Kidney tubule cell (primary cell): ENCODE measurements around the gene CISH.

Experiments used
- DNase-seq: peaks from one replicate; pipeline ENCODE4 v3.0.0-alpha.2; 2018; ENCODE audit warnings: low spot score

CISH gene

DNA sequence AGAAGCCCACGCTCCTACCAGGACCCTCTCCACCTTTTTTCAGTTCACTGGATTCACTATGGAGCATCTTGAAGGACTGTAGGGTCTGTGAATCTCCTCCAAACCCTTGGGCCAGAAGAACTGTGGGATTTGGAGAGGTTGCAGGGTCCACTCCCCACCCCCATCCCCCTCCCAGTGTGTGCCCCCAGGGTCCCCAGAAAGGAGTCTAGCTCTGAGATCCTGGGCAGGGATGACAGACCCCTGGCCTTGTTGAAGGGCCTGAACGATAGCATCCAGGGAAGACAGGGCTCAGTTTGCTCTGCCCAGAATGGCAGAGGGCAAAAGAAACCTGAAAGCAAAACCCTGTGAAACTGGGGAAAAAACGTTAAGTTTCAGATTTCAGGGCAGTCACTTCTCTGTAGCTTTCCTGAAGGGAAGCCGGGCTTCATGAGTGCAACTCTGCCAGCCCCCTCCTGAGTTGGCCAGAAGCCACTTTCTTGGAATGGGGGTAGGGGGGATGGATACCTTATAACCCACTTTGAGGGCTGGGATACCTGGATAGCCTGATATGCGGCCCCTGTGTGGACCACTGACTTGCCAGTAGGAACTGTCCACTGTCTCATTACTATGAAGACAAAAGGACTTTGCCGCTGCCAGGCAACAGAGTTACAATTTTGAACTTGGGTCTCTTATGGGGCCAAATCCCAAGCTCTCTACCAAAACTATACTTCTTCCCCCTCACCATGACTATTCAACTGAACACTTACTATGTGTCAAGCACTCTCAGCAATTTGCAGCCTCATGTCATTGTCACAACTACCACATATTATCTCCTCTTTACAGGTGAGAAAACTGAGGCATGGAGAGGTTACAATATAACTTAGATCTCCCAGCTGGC is 1.6 kb upstream of the CISH start:
- no peak for DNase-seq

DNA sequence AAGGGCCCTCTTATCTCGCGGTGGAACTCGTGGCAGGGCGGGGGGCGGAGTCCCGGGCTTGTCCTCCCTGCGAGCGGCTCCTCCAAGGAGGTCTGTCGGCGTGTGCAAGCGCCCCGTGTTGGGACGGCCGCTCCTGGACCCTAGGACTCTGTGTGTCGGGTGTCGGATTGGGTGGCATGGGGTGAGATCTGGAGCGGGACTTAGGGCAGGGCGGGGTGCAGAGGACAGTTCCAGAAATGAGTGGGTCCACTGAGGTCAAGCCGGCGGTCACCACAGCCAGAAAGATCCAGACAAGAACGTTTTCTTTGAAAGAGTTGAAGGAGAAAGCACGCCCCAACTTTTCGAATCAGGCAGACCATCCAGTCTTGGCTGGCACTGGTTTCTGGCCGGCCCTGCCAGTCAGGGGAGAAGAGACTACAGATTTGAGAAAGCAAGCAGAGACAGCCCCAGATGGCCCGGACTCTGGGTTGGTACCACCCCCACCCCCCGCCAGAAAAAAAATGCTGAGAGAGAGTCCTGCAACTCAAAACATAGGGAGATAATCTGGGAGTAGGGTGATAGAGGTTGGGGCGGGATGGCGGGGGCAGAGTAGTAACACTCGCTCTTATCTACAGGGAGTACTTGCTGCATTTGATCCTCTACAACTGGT is 784 bp upstream of the CISH start:
- no peak for DNase-seq

DNA sequence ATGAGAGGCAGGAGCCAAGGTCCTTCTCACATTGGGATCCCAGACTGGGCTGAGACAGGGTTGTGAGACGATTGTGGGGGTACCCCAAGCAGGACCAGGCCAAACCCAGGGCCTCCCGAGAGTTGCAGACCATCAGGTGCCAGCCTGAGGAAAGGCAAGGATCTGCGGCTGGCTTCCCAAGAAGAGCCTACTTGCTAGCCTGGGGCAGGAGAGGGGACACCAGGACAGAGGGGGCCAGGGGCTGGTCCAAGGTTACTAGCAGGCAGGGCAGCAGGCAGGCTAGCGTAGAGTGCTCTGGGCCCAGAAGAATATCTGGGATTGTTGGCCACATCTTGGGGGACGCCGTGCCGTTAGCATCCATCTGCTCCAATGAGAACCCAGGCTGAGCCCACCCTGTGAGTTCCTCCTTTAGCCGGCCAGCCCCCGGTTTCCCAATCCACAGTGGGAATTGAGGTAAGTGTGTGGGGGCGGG is 546 bp downstream of the CISH start:
- DNase-seq = no peak

DNA sequence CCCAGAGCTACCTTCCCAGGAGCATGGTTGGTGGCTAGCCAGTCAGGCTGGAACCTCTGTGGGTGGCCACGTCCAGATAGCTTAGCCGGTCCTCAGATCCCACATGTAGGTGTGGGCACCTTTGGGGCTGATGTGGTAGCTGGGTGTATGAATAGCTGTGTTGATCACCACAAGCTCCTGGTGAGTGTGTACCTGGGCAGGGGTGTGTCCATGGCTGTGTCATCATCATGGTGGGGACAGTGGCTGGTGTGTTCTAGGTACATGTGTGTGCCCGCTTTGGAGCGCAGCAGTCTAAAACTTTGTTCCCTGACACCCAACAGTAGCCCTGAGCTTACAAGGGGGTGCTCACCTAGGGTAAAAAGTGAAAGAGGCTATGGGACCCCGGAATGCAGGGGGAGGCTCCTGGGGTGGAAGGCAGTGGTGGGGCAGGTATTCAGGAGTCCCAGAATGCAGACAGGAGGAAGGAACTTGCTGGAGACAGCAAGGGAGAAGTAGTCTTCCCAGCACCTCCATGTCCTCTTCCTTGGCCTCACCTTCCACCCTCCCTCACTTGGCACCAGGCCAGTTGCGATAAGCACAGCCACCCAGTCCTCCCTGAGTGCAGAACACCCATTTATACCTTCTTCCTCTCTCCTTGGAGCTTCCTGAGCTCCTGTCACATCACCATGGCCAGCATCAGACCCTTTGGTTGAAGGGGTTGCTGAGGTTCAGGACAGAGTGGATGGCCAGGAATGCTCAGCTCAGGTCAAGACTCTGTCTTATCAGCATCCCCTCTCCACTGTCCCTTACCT is 1.2 kb downstream of the CISH start:
- peak; percentile 35 for DNase-seq

DNA sequence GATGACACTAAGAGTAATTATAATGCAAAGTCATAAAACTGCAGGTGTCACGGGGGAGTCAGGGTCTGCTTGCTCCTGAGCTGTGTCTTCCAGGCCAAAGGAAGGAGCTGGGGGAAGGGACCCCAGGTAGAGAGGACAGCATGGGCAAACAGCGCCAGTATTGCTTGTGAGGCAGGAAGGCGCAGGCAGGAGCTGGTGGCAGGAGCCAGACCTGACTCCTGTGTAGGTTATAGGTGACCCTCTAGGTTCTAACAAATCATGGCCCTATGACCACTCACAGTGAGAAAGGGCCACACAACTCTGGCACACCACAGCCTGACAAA is 1.9 kb downstream of the CISH start:
- no peak for DNase-seq

DNA sequence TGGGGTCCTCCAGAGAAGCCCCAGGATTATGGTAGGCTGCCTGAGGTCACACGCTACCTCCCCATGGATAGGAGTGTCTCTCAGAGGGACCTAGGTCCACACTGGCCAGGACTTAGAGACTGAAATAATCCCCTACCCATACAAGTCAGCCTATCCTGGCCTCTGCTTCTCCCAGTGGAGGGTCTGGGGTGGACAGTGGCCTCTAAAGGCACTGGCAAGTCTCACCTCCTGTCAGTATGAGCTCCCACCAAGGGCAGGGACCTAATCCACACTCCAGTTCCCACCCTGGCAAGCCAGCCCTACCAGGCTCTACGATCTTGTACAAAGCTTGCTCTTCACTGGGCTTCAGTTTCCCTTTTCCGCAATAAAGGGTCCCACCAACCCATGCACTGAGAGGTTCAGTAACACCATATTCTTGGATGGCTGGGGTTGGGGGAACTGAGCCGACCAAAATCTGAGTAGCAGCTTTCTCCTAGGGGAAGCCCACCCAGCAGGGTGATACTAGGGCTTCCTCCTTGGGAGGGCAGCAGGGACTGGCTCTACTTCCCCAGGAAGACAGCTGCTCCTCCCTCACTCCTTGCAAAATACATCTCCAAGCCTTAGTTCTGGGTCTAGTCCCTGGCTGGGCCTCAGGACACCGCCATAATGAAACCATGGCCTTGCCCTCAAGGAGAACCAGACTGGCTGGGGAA is 2.4 kb downstream of the CISH start:
- DNase-seq = no peak

DNA sequence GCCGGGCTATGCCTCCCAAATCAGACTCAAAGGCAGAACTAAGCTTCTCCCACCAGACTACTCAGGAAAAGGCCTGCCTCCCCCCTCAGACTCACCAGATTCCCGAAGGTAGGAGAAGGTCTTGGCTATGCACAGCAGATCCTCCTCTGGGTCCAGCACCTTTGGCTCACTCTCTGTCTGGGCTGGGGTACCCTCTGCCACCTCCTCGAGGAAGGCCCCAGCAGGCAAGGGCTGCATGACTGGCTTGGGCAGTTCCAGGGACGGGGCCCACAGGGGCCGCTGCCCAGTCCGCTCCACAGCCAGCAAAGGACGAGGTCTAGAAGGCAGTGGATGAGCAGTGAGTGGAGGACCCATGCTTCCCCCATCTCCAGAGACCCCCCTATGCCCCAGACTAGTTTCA is 3.3 kb downstream of the CISH start:
- DNase-seq = no peak

DNA sequence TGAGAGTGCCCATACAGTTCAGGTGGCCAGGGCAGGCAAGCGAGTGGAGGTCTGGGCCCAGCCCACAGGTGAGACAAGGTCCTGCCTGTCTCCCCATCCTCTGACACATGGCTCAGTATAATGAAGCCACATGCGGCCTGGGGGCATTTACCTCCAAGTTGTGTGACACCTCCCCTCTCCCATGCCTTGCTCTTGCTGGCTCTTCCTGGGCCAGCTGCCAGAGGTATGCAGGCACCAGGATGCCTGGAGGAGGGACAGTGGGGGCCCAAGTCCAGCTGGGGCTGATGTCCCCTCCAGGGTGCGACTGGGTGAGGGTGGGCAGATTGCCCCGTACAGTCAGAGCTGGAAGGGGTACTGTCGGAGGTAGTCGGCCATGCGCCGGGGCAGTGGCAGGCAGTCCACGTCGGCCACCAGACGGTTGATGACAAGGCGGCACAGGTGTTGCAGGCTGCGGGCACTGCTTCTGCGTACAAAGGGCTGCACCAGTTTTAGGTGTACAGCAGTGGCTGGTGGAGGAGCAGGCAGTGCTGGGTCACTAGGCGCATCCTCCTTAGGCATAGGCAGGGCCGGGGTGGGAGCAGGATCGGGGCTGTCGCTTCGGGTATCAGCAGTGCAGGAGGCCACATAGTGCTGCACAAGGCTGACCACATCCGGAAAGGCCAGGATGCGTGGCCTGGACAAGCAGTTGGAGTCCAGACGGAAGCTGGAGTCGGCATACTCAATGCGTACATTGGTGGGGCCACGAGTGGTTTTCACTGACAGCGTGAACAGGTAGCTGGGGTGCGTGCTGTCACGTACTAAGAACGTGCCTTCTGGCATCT is 4.1 kb downstream of the CISH start:
- DNase-seq = peak; percentile 48

DNA sequence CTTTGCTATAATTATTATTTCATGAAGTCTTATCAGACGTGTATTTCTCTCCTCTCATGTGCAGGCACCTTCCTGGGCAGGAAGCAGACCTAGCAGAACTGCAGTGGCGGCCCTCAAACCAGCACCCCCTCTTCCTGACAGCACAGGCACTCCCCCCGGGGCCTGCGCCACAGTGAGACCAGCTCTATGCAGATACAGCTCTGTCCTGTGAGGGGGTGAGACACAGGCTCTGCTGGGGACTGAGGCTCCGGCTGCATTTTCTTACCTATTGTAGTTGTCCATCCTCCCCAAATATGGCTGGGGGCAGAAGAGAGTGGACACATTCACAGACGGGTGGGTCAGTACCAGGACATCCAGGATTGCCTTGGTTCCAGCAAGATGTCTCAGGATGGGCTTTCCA is 5.0 kb downstream of the CISH start:
- no peak for DNase-seq

DNA sequence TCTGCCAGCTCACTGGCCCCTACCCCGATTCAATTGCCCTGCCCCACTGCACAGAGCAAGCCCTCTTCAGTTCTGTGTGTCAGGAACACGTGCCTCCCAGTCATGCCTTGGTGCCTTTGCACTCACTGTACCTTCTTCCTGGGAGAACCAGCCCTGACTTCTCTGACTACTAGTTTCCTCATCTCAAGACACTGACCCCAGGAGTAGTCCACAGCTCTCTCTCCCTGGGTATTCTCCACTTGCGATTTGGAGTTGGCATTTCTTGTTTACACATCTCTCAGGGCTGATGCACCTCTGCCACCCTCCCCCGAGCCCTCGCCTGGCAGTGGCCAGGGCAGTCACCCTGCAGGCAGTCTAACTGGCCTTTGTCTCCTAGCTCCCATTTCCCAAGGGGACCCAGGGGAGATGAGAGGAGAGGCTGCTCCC is 5.7 kb downstream of the CISH start:
- peak; percentile 94 for DNase-seq

DNA sequence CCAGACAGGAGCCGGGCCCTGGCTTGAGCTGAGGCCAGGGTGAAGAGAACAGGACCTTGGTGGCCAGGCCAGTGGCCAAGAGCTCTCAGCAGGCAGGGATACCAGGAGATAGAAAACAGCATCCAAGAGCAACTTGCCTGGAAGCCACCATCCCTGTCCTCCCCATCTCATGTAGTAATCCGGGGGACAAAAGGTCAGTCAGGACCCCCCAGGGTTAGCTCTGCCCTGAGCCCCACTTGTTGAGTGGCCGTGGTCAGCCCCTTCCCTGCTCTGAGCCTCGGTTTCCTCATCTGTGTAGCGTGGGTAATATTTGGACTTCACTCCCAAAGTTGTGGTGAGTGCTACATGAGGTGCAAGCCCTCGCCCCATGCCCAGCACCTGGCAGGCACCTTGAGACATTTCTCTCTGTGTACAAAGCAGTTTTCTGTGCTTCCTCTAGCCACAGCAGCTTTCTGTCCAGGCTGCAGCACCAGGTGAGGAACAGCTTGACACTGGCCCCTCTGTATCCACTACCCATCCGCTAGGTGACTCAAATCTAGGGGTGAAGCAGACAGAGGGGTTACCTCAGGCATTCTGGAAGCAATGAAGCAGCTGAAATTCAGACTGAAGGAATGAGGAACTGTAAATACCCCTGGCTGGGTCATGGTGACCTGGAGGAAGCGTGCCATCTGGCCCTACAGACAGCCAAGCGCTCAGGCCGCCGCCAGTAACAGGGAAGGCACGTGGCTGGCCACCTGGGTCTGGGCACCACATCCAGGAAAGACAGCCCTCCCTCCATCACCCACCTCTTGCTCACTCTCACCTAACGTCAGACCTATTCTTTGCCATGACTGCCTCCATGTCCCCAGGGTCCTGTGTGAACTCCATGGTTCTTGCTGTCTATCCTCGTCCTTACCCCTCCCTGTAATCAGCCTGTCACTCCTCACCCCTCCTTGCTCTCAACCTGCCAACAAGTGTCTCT is 6.7 kb downstream of the CISH start:
- DNase-seq = peak; percentile 98

DNA sequence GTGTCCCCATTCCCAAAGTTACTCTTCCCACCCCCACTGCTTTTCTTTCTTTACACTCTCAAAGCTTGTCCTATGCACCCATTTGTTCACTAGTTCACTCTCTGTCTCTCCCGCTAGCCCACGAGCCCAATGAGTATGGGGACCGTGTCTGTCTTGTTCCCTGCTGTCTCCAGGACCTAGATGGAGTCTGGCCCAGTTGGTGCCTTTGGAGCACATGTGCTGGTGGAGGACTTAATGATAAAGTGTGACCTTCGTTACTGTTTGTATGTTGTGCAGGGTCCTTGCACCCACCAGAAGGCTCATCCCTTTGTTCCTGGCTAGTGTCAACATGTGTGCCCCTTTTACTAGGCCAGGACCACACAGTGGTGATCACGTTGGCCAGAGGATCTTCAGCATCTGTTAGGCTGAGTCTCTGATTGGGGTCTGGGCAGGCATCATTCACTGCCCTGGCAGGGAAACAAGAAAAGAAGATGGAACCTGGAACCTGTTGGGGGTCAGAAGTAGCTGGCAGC is 7.4 kb downstream of the CISH start:
- DNase-seq = no peak

DNA sequence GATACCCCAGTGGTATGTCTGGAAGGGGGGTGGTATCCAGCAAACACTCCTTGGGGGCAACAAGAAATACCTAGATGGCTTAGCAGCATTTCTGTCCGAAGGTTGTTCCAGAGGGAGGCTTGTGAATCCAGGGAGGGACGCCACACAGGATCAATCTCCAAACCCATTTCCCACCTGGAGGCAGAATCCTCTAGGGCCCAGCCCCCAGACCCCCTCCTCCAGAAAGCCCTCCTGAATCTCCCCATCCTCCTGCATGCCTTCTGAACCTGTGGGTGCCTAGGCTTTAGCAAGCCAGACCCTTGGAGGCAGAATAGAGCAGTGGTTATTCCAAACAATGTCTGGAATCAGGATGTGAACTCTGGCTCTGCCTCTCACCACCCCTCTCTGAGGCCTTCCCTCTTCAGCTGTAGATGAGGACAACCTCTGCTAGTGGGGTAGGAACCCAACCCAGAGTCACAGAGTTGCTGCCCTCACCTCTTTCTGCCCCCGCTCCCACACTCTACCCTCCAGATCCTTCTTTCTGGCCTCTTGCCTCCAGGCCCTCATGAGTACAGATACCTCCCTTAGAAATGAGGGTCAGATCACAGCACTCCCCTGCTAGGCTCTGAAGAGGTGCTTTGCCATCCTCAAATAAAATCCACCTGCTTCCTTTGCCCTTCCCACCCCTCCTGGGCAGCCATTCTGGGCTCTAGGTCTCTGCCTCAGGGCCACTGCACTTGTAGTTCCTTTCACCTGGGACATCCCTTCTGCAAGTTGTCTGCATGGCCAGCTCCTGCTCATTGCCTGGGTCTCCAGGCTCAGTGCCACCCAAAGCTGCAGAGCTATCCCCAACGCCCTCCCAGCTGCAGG is 8.1 kb downstream of the CISH start:
- no peak for DNase-seq

DNA sequence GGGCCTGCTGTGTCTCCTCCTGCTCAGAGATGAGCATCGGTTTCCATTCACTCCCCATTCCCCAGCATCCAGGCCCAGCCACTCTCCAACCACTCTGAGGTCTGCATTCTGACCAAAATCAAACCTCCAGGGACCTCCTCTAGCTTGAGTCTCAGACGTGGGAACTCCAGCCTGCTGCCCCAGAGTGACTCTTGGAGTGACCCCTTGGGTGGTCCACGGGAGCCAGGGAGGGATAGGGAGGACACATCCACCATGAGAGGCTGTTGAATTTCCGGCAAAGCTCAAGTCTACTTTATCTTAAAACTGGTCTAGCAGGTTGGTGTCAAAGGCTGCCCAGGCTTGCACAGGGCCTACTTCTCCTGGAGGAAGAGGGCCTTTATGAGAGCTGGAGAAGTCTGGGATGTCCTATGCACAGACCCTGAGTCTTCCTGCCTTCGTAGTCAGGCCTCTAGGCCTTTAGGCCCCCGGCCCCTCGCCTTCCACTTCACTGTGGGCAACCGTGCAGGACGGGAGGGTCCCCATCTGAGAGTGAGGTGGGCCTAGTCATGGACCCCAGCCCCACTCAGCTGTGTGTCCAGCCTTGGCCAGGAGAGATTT is 8.9 kb downstream of the CISH start:
- no peak for DNase-seq

DNA sequence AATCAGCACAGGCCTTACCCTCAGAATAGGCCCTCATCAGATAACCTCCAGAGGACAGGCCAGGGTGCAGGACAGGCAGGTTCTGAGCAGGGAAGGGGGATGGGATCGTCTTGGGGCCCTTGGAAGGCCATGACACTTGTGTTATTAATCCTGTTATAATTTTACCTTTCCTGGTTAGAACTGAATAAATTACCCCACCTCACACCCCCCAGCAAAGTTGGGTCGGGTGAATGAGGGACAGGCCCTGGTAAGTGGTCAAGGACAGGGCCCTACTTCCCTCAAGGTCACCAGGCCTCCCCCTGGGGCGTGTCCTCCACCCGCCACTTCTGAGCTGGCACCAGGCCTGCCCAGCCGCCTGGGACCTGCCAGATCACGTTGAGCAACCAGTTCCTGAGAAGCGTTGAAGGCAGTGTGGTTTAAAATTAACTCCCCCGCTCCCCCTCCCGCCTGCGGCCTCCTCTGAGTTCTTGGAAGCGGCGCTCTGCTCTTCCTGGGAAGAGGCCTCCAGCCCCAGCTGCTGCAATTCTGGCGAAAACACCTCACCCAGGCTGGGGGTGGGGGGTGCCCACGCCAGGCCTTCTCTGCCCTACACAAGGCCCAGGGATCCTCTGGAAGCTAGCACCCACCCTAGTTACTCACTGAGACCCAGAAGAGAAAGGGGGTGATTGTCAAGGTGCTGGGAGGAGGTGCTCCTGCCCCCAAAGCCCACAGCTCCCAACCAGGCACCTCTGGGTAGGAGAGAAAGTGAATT is 10.6 kb downstream of the CISH start:
- peak; percentile 98 for DNase-seq

DNA sequence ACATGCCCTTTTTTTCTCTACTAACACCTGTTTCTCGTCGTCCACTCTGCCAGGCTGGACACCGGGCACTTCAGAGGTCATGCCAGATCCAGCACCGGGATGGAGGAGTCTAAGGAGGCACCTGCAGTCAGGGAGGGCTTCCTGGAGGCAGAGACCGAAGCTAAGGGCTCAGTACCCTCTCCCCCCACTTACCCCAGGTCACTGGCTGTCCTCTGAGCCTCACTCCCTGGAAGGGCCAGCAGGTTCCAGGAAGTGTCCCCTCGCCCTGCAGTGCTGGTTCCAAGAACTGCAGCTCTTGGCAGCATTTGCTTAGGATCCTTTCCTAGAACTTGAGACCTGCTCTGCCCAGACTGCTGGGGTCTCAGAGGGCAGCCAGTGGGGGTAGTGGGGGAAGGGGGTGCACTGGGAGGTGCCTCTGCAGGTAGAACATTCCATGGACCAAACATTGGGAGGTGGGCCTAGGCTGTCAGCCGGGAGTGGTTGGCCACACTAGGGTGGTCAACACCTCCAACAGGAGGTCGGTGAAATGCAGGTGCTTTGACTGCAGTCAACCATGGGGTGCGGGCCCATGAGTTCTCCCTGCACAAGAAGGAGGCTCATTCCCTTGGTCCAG is 11.3 kb downstream of the CISH start:
- DNase-seq = no peak

DNA sequence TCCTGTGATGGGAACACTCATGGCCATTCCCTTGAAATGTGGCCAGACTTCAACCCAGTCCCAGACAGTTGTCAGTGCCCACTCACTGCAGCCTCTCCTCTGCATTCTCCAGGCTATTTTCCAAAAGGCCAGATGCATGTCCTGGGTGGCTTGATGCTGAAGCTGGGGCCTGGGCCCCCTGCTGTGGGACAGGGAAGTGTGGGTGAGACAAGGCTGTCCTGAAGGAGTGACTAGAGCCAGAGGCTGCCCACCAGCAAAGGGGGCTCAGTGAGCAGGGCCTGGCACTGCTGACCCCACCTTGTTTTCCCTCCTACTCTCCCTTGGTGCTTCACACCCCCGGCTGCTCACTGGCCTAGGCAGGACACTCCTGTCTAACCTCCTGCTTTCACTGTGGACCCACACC is 11.9 kb downstream of the CISH start:
- DNase-seq = no peak
